HG03175 (cell line): ENCODE results near the gene SLC48A1.

ENCODE experiments used
- ATAC-seq: cut with Tn5 transposase; IDR thresholded peaks from one replicate; pipeline ENCODE4 v1.9.1; 2021; ENCODE audit warnings: mild to moderate bottlenecking, moderate library complexity; ENCODE audit not compliant: unreplicated experiment

The SLC48A1 gene

DNA sequence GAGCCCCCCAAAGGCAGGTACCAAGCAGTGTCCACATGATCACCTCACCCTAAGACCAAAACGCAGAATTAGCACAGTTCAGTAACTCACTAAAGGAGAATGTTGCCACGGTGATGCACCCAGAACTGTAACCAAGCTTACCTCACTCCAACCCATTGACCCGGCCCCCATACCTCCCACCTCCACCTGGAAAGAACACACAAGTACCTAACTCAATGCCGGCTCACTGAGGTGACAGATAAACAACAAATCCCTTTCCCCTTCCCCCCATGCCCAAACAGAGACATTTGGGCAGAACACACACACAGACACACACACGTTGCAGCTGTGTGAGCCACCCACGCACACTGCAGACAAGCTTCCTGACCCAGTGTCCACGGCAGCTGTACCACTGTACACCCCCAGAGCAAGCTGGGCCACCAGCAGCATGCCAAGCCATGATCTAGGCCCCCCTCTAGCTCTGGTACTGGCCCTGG lies 15.6 kb upstream of the SLC48A1 start:
- ATAC-seq = no peak

DNA sequence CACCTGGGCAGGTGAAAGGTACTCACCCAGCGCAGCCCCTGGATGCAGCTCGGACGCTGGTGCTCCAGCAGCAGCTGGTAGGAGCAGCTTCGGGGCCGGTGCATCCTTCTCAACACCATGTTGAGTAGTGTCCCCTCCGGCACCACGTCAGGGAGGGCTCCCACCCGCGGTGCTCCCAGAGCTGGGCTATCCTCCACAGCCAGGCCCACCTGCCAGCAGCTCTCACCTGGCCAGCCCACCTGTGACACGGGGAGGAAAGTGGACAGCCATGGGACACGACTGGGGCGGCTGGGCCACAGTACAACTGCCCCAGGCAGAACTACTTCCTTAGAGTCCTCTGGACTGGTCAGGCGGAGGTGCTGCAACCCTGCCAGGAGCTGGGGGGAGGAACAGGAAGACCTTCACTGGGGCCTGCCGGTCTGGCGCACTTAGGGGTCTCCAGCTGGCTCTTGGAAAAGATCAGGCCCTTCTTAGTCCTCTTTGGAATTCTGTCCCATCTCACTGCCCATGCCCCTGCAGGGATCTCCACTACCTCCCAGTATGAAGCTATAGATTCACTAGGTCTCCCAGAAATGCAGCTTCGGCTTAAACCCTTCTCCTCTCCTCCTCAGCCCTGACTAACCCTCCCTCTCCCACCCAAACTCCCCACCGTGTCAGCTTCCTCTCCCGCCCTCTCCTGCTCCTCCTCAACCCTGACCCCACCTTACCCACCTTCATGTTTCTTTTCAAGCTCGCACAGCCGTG lies 15.0 kb upstream of the SLC48A1 start:
- ATAC-seq = no peak

DNA sequence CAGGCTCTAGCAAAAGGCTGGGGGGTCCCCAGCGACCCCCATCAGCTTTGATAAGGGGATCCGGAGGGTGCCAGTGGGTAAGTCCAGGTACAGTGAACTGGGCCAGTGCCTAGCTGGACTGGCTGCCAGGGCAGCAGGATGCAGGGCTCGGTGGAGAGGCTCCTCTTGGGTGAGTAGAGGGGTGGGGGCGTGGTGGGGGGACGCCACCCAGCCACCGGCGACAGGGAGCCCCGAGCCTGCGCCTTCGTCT lies 14.5 kb upstream of the SLC48A1 start:
- no peak for ATAC-seq

DNA sequence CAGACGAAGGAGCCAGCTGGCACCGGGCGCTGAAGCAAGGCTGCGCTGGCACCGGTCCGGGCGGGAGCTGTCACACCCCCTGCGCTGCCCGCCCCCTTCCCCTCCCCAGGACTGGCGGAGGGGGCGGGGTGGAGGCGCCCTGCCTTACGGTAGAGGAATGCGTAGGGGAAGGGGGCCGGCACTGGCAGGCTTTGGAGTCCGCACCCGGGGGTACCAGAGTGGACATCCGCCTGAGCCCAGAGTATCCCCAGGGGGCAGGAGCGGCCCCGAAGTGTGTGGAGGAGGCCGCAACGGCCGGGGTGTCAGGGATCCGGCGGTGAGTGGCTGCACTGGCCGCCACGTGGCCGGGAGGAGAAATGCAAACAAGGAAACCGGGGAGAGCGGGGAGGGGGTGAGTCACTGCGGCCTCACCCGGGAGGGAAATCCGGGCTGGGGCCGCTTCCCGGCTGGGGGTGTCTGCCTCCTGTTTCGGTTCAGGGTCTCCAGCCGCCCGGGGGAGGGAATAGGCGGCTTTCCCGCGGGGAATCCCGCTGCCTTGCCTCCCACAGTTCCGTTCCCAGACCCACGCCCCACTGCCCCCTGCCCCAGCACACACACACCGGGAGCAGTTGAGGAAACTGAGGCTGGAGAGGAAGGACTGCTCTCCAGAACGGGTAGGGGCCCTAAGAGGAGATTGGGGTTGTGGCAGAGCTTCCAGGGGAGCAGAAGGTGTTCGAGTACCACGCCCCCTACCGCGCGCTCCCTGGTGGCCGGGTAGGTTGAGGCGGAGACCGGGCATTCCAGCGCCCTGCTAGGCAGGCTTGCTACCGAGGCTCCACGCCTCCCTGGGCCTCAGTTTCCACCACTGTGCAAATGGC lies 14.0 kb upstream of the SLC48A1 start, which contains the start of gene RAPGEF3:
RAPGEF3 (minus strand) TSS at position 47 of the 857 bp plus-strand sequence. CDS start 324 bp downstream, outside the sequence.
- ATAC-seq = peak; percentile 65

DNA sequence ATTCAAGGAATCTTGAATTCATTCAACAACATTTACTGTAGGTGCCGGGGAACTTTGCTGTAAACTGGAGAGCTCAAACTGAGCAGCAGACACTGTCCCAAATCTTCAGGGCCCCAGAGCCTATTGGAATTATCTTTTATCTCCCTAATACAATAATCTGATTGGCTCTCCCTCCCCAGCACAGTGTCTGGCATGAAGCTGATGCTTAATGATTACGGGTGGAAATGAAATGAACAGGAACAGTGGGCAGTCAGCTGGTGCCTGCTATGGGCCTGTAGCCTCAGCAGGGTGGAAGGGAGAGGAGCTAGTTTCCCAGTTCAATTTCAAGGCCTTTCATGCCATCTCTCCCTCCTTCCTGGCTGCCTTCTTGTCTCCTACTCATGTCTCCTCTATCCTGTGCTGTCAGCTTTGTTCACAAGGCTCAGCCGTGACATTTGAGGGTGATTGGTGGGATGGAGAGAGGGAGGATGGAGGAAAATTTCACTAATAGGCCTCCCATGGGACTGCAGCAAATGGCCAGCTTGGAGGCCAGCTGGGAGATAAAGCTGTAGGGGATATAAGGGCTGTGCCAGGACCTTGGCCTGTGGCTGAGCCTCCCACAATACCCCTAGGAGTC lies 10.1 kb upstream of the SLC48A1 start:
- ATAC-seq = no peak

DNA sequence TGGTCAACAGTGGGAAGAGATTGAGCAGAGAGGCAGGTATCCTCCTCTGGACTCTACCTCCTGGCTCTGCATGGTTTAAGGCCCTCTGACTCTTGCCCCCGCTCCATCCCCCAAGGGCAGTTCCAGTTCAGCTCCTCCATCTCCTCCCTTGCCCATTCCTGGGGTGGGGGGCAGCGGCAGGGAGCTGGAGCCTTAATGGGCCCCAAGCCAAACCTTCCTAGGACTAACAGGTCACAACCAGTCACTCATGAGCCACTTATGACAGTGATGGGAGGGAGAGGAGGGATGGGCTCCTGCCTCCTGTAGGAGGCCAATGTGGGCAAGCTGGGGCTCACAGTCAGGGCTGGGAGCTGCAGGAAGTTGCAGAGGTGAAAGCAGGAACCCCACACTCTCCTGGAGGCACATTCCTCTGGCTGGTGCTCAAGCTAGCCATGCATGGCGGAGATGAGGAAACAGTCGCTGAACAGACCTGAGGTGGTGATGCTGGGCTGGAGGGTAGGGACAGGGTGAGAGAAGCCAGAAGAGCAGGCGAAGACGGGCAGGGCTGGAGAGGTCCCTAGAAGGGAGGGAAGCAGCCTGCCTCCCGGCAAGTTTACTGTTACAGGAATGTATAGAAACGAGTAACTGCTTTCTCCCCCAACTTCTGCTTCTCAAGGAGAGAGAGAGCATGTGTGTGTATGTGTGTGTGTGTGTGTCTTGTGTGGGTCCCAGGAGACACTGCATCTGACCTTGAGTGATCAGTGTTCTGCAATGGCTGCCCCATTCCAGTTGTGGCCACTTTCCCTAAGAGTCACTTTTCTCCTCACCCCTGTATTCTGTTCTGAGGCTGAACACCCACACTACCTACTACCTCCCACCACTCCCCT lies 9.3 kb upstream of the SLC48A1 start:
- no peak for ATAC-seq

DNA sequence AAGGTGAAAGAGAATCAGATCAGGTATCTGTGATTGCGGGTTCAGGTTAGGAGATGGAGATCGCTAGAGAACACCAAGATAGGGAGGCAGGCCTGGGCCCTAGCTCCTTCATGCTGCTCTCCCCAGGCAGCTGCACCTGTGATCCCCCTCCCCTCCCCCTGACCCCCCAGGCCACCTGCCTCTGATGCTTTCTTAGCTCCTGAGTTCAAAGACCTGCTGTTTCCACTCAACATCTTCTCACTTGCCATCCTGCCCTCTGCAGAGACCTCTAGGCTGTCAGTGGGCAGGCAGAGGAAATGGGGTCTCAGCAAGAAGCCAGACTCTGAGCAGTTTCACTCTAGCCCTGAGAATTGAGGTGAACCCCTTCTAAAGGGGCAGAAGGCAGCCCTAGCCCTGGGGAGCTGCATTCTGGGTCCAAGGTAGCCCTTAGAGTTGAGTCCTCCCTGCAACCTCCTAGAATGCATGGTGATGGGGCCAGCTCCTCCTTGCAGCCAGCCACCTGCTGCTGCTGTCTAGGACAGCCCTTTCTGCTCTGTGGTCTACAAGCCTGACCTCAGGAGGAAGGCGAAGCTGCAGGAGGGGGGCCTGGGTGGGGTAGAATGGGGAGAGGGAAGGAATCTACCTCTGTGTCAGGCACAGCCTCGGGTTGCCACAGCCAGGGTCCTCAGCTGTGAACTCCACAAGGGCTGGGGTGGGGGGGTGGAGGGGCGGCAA lies 6.4 kb upstream of the SLC48A1 start:
- ATAC-seq = no peak

DNA sequence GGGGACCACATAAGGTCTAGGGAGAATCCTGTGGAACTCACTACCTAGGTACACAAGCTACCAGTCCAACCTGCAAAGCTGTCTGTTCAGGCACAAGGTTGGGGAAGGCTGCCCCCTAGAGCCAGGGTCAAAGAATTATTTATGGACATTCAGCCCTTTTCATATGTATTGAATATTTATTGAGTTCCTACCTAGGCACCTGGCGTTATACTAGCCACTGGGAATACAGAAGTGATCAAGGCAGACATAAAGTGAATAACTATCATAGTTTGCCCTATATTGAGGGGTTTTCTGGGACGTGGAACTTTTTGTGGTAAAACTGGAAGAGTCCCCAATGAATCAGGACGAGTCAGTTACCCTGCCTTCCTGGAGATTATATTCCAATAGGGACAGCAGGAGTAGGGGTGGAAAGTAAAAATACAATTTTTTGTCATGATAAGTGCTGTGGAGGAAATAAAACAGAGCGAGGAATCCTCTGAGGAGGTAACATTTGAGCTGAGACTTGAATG lies 5.8 kb upstream of the SLC48A1 start:
- no peak for ATAC-seq

DNA sequence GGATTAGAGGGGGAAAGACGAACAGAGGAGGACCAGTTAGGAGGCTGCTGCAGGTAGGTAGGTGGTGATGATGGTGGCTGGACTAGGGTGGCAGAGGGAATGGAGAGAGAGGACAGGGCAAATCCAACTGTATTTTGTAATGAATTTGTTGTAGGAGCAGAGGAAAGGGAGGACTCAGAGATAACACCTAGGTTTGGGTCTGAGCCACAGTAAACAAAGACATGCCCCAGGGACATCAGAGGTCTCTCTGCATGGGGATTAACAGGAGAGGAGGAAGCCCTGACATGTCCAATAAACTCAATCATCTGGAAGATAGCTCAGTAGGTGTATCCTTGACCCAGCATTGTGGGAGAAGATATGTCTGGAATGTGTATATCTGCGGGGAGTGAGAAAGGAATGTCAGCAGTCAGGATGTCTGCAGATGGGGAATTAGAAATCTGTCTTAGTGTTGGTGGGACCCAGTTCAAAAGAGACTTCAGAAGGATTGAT lies 4.7 kb upstream of the SLC48A1 start:
- no peak for ATAC-seq

DNA sequence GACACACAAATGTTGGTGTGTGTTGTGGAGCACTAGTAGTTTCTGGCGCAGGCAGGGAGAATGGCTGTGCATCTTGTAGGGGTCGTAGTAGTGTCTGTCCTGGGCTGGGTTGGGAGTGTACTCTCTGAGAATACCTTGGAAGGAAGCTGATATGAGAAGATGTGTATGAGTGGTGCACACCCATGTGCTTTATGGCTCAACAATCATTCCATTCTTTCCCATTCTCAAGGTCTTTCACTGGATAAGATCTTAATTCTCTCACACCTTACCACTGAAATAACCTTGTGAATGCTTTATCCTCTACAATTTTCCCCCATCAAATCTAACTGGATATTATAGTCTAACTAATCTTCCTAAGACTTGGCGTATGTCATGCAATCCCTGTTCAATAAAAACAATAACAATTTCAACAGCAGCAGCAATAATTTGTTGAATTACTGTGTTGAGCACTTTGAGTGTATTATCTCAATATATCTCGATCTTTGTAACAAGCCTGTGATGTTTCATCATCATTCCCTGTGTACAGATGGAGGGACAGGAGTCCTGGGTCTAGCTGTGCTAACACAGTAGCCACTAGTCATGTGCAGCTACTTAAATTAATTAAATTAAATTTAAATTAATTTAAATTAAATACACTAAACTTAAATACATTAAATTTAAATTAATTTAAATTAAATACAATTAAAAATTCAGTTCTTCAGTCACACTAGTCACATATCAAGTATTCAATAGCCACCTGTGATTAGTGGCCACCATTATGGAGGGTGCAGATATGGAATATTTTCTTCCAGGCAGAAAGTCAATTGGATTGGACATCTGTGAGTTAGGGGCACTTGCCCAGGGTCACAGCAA lies 3.6 kb upstream of the SLC48A1 start:
- ATAC-seq = no peak

DNA sequence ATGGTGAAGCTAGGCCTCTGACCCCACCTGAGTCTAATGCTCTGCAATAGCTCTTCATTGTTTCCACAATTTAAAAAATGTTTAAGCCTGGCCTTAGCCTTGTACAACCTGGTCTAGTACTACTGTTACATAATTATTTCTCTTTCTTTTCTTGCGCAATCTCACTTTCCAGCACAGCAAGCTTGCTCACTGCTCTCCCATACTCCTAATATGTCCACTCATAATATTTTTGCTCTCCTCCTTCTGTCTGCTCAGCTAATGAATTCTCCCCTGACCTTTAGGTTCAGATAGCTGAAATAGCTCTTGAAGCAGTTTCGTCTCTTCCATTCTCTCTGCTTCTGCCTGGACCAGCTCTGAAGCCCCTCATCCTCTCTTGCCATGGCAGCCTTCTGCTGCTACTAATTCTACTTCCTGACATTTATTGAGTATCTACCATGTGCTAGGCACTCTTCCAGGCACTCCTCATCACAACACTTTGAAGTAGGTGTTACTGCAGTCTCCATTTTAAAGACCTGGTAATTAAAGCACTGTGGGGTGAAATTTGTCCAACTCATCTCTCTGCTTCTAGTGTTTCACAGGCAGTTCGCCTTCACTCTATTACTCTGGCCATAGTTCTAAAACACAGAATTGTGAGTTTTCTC lies 2.8 kb upstream of the SLC48A1 start:
- ATAC-seq = no peak

DNA sequence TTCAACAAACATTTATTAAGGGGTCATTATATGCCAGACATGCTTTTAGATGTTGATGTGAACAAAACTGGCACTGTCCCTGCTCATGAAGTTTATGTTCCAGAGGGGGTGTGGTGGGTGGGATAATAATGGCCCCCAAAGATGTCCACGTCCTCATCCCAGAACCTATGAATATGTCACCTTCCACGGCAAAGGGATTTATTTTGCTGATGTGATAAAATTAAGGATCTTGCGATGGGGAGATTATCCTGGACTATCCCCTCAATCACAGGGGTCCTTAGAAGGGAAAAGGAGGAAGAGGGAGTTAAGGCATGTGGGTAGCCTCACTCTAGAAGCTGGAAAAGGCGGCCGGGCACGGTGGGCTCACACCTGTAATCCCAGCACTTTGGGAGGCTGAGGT lies 1.7 kb upstream of the SLC48A1 start:
- no peak for ATAC-seq

DNA sequence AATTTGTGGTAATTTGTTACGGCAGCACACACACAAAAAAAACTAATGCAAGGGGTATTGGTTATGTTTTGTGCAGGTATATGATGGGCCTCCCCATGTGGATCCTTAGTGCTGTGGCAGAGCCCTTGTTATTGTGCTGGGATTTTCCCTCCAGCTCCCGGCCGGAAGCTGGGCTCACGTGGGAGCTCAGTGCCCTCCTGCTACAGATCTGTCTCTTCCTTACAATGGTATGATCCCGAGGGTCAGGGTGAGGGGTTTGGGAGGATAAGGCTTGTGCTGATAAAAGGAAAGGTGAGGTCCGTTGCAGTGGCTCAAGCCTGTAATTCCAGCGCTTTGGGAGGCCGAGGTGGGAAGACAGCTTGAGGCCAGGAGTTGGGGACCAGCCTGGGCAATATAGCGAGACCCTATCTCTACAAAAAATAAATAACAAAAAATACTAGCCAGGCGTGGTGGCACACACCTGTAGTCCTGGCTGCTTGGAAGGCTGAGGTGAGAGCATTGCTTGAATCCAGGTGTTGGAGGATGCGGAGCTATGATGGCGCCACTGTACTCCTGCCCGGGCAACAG lies 861 bp upstream of the SLC48A1 start:
- ATAC-seq = no peak

DNA sequence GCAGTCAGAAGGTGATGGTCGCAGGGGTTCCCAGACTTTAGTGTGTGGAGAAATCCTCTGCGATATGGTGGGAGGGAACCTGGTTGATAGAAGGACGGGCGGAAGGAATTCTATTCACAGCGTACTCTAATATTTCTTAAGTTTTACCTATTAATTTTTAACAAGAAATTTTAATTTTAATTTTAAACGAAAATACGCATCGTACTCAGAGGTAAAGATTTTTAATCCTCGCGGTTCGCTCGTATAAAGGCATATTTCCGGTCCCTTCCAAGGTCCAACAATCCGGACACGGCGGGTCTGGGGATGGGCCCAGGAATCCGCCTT lies 338 bp upstream of the SLC48A1 start:
- no peak for ATAC-seq

DNA sequence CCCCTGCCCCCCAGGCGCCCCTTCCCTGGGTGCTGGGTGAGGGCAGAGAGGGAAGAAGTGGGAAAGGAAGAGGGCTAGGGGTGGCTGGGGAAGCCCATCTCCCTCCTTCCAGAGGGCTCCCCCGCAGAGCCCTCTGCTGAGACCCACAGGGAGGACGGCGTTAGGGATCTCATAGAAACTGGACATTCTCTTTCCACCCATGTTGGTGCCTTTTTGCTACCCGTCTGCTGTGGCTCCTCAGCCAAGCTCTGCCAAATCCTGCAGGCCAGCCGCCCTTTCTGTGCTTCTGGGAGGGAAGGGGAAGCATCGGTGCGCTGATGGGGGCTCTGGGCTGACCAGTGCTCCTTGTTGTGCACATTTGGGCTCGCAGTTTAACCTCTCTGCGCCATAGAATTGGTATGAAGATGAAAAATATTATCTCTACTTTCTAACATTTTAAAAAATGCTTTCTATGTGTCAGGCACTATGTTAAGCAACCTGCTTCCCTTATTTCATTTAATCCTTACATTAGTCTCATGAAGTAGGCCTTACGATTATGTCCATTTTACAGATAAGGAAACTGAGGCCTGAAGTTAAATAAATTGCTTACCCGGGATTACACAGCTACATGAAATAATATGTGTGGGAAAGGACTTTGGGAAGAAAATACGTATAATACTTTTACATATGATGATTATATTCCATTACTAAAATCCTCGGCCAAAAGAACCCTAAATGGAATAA lies 981 bp downstream of the SLC48A1 start:
- ATAC-seq = no peak

DNA sequence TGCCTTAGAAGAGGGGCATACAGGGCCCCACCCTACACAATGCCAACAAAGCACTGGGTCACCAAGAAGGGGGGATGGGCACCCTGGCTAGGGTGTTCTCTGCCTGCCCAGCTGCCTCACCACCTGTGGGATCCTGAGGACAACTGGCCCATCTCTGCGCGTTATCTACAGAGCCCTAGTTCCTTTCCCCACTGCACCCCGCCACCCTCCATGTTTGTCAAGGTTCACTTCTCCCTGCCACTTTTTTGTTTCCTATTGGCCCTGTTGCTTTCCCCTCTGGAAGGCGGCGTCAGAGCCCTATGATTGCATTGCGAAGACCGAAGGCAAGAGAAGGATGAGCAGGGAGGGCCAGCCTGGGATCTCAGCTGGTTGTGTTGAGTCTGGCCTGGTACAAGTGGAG lies 1.6 kb downstream of the SLC48A1 start:
- no peak for ATAC-seq

DNA sequence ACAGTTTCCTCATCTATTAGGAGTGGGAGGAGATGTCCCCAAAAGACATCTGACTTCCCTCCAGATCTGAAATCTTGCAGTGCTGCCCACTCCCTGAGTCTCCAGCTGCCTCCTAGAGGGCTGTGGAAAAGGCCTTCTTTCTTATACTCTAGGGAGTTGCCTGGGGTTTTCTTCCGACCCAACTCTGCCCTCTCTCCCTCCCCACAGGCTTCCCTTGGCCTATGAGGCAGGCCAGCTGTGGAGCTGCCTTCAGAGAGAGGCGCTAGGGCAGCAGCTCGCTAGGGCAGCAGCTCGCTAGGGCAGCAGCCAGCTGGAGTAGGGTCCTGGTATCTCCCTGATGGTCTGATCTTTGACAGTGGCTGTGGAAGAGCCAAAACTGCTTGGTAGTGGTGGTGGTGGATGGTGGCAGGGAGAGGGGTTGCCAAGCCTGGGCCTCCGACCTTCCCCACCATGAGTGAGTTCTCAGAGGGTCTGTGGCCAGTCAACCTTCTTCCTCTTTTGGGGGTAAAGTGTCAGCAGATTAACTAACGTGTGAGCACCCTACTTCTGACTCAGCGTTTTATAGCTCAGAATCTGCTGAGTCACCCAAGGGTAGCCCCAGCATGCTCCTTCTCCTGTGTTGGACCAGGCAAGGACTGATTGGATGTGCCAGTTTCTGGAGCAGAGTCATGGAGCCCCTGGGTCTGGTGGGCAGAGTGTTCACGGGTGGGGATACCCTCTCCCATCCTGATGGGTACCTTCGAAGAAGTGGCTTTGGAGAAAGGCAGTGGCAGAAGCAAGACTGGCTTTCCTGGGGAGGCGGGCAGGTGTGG lies 2.3 kb downstream of the SLC48A1 start:
- ATAC-seq = no peak
